OCI-LY1 (cell line): ENCODE data around the gene VWA2.

Source experiments
- H2AFZ ChIP-seq: fragments of 200-600 bp; sonication (generic), shearing (Covaris generic); 2 replicates; pipeline ENCODE4 v1.6.0; 2014; ENCODE audit warnings: antibody characterized with exemption, mild to moderate bottlenecking, low read length
- H3F3A ChIP-seq: fragments of 200-600 bp; sonication (generic), shearing (Covaris generic); 2 replicates; pipeline ENCODE4 v1.6.0; 2014; ENCODE audit warnings: mild to moderate bottlenecking, antibody characterized with exemption, low read length, moderate library complexity; ENCODE audit not compliant: insufficient read depth
- H3K27ac ChIP-seq: fragments of 200-600 bp; sonication (generic); 2 replicates; pipeline ENCODE4 v1.5.1; 2014; ENCODE audit warnings: low read length, mixed run types, mild to moderate bottlenecking, low read depth; ENCODE audit not compliant: poor library complexity, severe bottlenecking
- H3K27me3 ChIP-seq: fragments of 200-600 bp; sonication (generic); 2 replicates; pipeline ENCODE4 v1.6.0; 2014; ENCODE audit warnings: antibody characterized with exemption, mild to moderate bottlenecking, low read length, moderate library complexity; ENCODE audit not compliant: insufficient read depth
- H3K36me3 ChIP-seq: fragments of 200-600 bp; sonication (generic); 2 replicates; pipeline ENCODE4 v1.6.1; 2014; ENCODE audit warnings: mild to moderate bottlenecking, antibody characterized with exemption, low read length, moderate library complexity, mixed read lengths; ENCODE audit not compliant: insufficient read depth
- H3K4me1 ChIP-seq: fragments of 200-600 bp; sonication (generic); 2 replicates; pipeline ENCODE4 v1.5.1; 2014; ENCODE audit warnings: mild to moderate bottlenecking, low read length, moderate library complexity; ENCODE audit not compliant: insufficient read depth, severe bottlenecking
- H3K4me2 ChIP-seq: fragments of 200-600 bp; sonication (generic), shearing (Covaris generic); 2 replicates; pipeline ENCODE4 v1.6.1; 2014; ENCODE audit warnings: low read length
- H3K4me3 ChIP-seq: fragments of 200-600 bp; sonication (generic); 2 replicates; pipeline ENCODE4 v1.5.1; 2014; ENCODE audit warnings: low read length, low read depth, mild to moderate bottlenecking, mixed read lengths; ENCODE audit not compliant: poor library complexity, severe bottlenecking
- H3K79me2 ChIP-seq: fragments of 200-600 bp; shearing (Covaris generic); 2 replicates; pipeline ENCODE4 v1.6.1; 2016; ENCODE audit warnings: mixed run types, low read length, mixed read lengths; ENCODE audit not compliant: insufficient read depth
- H3K9ac ChIP-seq: fragments of 200-600 bp; sonication (generic), shearing (Covaris generic); 2 replicates; pipeline ENCODE4 v1.6.1; 2014; ENCODE audit warnings: mild to moderate bottlenecking, low read length, mixed read lengths
- H3K9me2 ChIP-seq: fragments of 200-600 bp; sonication (generic), shearing (Covaris generic); 2 replicates; pipeline ENCODE4 v1.6.1; 2014; ENCODE audit warnings: low read depth, mild to moderate bottlenecking, low read length, mixed read lengths
- H3K9me3 ChIP-seq: fragments of 200-600 bp; shearing (Covaris generic); 2 replicates; pipeline ENCODE4 v1.6.1; 2014; ENCODE audit warnings: low read length, mixed read lengths
- H4K20me1 ChIP-seq: fragments of 200-600 bp; sonication (generic), shearing (Covaris generic); 2 replicates; pipeline ENCODE4 v1.6.0; 2016; ENCODE audit warnings: mild to moderate bottlenecking, low read length; ENCODE audit not compliant: insufficient read depth
- CTCF ChIP-seq: fragments of 200-600 bp; sonication (generic), shearing (Covaris generic); IDR thresholded peaks from 2 replicates; pipeline ENCODE4 v1.5.1; 2017; ENCODE audit warnings: mild to moderate bottlenecking, antibody characterized with exemption, low read length, moderate library complexity, mixed read lengths
- EZH2 ChIP-seq: fragments of 200-600 bp; sonication (generic), shearing (Covaris generic); IDR thresholded peaks from 2 replicates; pipeline ENCODE4 v1.8.0; 2017; ENCODE audit warnings: borderline replicate concordance, mixed run types, mild to moderate bottlenecking, antibody characterized with exemption, low read length, moderate library complexity, mixed read lengths

The VWA2 gene

GRCh38 chr10:114285961-114286441 lies 46.9 kb downstream of the VWA2 start:
- H3K9ac ChIP-seq: no peak overlapping the region

GRCh38 chr10:114286921-114287320 lies 47.9 kb downstream of the VWA2 start:
- no peaks in the 10 kb centered on the region for H3K9me2 ChIP-seq

More at GRCh38 chr10:114285961-114286441, 46.9 kb downstream of the VWA2 start:
- no peaks in the 10 kb centered on the region; the same call in 1 of the 2 replicates for H3K27me3 ChIP-seq
- no peaks in the 10 kb centered on the region for H3K4me1 ChIP-seq
- H3K4me3 ChIP-seq: no peak overlapping the region
- no peak overlapping the region for H2AFZ ChIP-seq
- TF ChIP-seq EZH2 (no peak), CTCF (no peak)
- no peaks in the 10 kb centered on the region for H3K9me3 ChIP-seq
- H4K20me1 ChIP-seq: no peaks in the 10 kb centered on the region
- no peaks in the 10 kb centered on the region for H3K79me2 ChIP-seq
- H3K9me2 ChIP-seq: no peaks in the 10 kb centered on the region
- no peaks in the 10 kb centered on the region for H3K36me3 ChIP-seq
- H3K27ac ChIP-seq: no peak overlapping the region
- H3K4me2 ChIP-seq: no peak overlapping the region
- no peaks in the 10 kb centered on the region for H3F3A ChIP-seq

GRCh38 chr10:114288424-114289095 lies 49.5 kb downstream of the VWA2 start:
- no peaks in the 10 kb centered on the region for H3K79me2 ChIP-seq
- TF ChIP-seq CTCF (no peak), EZH2 (no peak)
- no peak overlapping the region for H2AFZ ChIP-seq
- no peak overlapping the region for H3K27ac ChIP-seq
- H3K4me3 ChIP-seq: no peak overlapping the region
- H3K9ac ChIP-seq: no peak overlapping the region
- H3K9me3 ChIP-seq: no peaks in the 10 kb centered on the region
- no peaks in the 10 kb centered on the region; the same call in 1 of the 2 replicates for H3K27me3 ChIP-seq
- H3F3A ChIP-seq: no peaks in the 10 kb centered on the region
- H3K9me2 ChIP-seq: no peaks in the 10 kb centered on the region
- no peak overlapping the region for H3K4me2 ChIP-seq
- no peaks in the 10 kb centered on the region for H3K36me3 ChIP-seq
- H3K4me1 ChIP-seq: no peaks in the 10 kb centered on the region
- H4K20me1 ChIP-seq: no peaks in the 10 kb centered on the region

More at GRCh38 chr10:114286921-114287320, 47.9 kb downstream of the VWA2 start:
- no peaks in the 10 kb centered on the region for H3K36me3 ChIP-seq
- H3K79me2 ChIP-seq: no peaks in the 10 kb centered on the region
- TF ChIP-seq CTCF (no peak), EZH2 (no peak)
- H3K9ac ChIP-seq: no peak overlapping the region
- H4K20me1 ChIP-seq: no peaks in the 10 kb centered on the region
- no peak overlapping the region for H2AFZ ChIP-seq
- H3K9me3 ChIP-seq: no peaks in the 10 kb centered on the region
- no peak overlapping the region for H3K4me3 ChIP-seq
- H3K27me3 ChIP-seq: no peaks in the 10 kb centered on the region; the same call in 1 of the 2 replicates
- no peak overlapping the region for H3K4me2 ChIP-seq
- H3K4me1 ChIP-seq: no peaks in the 10 kb centered on the region
- no peaks in the 10 kb centered on the region for H3F3A ChIP-seq
- H3K27ac ChIP-seq: no peak overlapping the region
